Lower lobe of right lung (tissue), 2 donors: Measurements from ENCODE around the gene RELL1. TPM values are rescaled to one million over a fixed set of nuclear protein-coding genes. Genes with fewer than 3 reads are reported as not detected.

Source experiments
- ATAC-seq, 2 donors: fragments of 200-7000 bp; cut with Tn5 transposase; one replicate each; pipeline ENCODE4 v1.9.1; 2020 to 2022; ENCODE audit warnings: mild to moderate bottlenecking in 2 of 2, moderate library complexity in 2 of 2
- DNase-seq: peaks from one replicate; pipeline ENCODE4 v3.0.0-alpha.2; 2020
- H3K27ac ChIP-seq: fragments of 200-600 bp; one replicate; pipeline ENCODE4 v1.8.0; 2022
- H3K27me3 ChIP-seq: fragments of 200-600 bp; one replicate; pipeline ENCODE4 v1.8.0; 2022; ENCODE audit warnings: low read depth
- H3K36me3 ChIP-seq: fragments of 200-600 bp; one replicate; pipeline ENCODE4 v1.8.0; 2022; ENCODE audit warnings: mild to moderate bottlenecking
- H3K4me1 ChIP-seq: fragments of 200-600 bp; one replicate; pipeline ENCODE4 v1.8.0; 2022
- H3K4me3 ChIP-seq: fragments of 200-600 bp; one replicate; pipeline ENCODE4 v1.8.0; 2022; ENCODE audit warnings: mild to moderate bottlenecking
- H3K9me3 ChIP-seq: fragments of 200-600 bp; one replicate; pipeline ENCODE4 v1.8.0; 2022
- CTCF ChIP-seq: fragments of 200-600 bp; IDR thresholded peaks from one replicate; pipeline ENCODE4 v1.8.0; 2022; ENCODE audit warnings: antibody characterized with exemption, mild to moderate bottlenecking
- intact Hi-C: fragments of 100-400 bp; cut with DNase I; formaldehyde crosslinking; loops from one replicate; pipeline ENCODE4 v1.11.0; 2022
- total RNA-seq: library from RNA; stranded (reverse); fragmentation: NEBNext Ultra II Directional; extraction: Animal tissue kit (Norgen Biotek cat#: 25700); gene quantifications from one replicate; pipeline ENCODE4 v1.2.1, GENCODE V29; 2021
- donor health status: DM: no; HTN: yes; CAD: no; lungs with severe emphysema.

The RELL1 gene
- total RNA-seq, 1 donor from 2014 or later: 33.5 TPM

- Histone ChIP-seq H3K9me3 (no peaks in the 10 kb centered on the region), H3K27ac (no peak overlapping the region), H3K4me1 (no peaks in the 10 kb centered on the region), H3K36me3 (no peaks in the 10 kb centered on the region), H3K27me3 (no peaks in the 10 kb centered on the region), H3K4me3 (no peak overlapping the region)
- TF ChIP-seq CTCF: no peak
- intact Hi-C loops: no loop called here
- DNase-seq: no peak
- ATAC-seq: no peak
Measured at GRCh38 chr4:37591349-37591748, 94.8 kb downstream of the RELL1 start.

- H3K27me3 ChIP-seq: no peaks in the 10 kb centered on the region
- ATAC-seq: no peak
- intact Hi-C loops: no loop called here
- H3K4me1 ChIP-seq: no peaks in the 10 kb centered on the region
- H3K4me3 ChIP-seq: no peak overlapping the region
- no peak overlapping the region for H3K27ac ChIP-seq
- H3K36me3 ChIP-seq: no peaks in the 10 kb centered on the region
- no peak for TF ChIP-seq CTCF
- H3K9me3 ChIP-seq: no peaks in the 10 kb centered on the region
- DNase-seq: no peak
Measured at GRCh38 chr4:37590016-37590415, 96.2 kb downstream of the RELL1 start.

- Histone ChIP-seq H3K4me3 (no peak overlapping the region), H3K9me3 (no peaks in the 10 kb centered on the region), H3K36me3 (no peaks in the 10 kb centered on the region), H3K4me1 (no peaks in the 10 kb centered on the region), H3K27me3 (no peaks in the 10 kb centered on the region), H3K27ac (no peak overlapping the region)
- DNase-seq (no peak), ATAC-seq (no peak)
- TF ChIP-seq CTCF: no peak
- intact Hi-C loops: no loop called here
Measured at GRCh38 chr4:37588150-37588549, 98.0 kb downstream of the RELL1 start.

GRCh38 chr4:37586194-37586593 is 100.0 kb downstream of the RELL1 start:
- Histone ChIP-seq H3K27ac (no peak overlapping the region), H3K4me1 (no peaks in the 10 kb centered on the region), H3K36me3 (no peaks in the 10 kb centered on the region), H3K27me3 (no peaks in the 10 kb centered on the region), H3K4me3 (no peak overlapping the region), H3K9me3 (peaks cover 3% of the 10 kb centered on the region)
- intact Hi-C loops: no loop called here
- TF ChIP-seq CTCF: no peak
- ATAC-seq (no peak), DNase-seq (no peak)

- H3K9me3 ChIP-seq: peaks cover 9% of the 10 kb centered on the region
- intact Hi-C loops: no loop called here
- no peak for TF ChIP-seq CTCF
- DNase-seq (no peak), ATAC-seq (no peak)
- no peak overlapping the region for H3K27ac ChIP-seq
- no peaks in the 10 kb centered on the region for H3K36me3 ChIP-seq
- H3K27me3 ChIP-seq: no peaks in the 10 kb centered on the region
- H3K4me1 ChIP-seq: no peaks in the 10 kb centered on the region
- H3K4me3 ChIP-seq: no peak overlapping the region
Measured at GRCh38 chr4:37584493-37585060, 101.6 kb downstream of the RELL1 start.

GRCh38 chr4:37584071-37584470 is 102.1 kb downstream of the RELL1 start:
- Histone ChIP-seq H3K36me3 (no peaks in the 10 kb centered on the region), H3K27me3 (no peaks in the 10 kb centered on the region), H3K4me3 (no peak overlapping the region), H3K9me3 (peaks cover 9% of the 10 kb centered on the region), H3K27ac (no peak overlapping the region), H3K4me1 (no peaks in the 10 kb centered on the region)
- intact Hi-C loops: no loop called here
- no peak for DNase-seq
- peak in 1 of 2 donors; percentile 35 for ATAC-seq
- TF ChIP-seq CTCF: no peak
